ENCODE results near the gene RALGPS2.

Gene RALGPS2

DNA sequence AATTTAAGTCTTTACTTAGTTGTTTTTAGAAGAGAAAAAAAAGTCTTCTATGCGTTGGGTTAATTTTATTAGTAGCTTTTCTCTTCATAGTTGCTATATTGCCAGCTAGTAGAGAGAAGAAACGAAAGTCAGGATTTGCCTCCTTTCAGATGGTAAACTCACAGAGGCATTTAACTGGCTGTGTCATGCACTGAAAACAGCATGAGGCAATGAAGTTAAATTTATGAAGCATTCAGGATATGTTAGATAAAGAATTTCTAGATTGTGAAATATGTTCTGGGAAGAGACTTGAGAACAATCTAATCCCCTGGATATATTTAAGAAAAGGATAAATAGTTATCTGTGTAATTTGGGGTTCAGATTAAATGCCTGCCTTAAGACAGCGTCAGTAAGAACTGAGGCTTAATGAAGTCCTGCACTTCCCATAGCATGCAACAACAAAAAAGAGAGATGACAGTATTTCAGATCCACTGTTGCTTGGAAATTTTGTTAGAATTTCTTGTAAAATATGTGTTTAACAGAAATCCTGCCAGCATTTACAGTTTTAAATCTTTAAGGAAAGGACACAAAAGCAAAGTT lies 144.2 kb downstream of the RALGPS2 start:
- DNase-seq = no peak

DNA sequence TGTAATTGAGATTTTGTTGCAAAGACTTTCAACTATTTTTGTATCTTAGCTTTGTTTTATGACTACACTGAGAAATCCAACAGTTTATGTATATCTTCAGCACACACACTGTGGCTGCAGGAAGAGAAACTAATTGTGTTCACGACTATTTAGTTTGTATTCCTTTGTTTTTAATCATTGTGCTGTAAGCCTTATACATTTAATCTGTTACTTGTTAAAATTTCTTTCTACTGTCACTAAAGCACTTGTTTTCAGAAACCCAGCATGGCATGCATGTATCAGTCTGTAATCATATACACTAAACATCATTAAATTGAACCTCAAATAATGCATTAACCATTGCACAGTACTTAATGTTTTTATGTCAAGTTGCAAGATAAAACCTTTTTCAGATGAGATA lies 145.2 kb downstream of the RALGPS2 start:
- no peak for DNase-seq

DNA sequence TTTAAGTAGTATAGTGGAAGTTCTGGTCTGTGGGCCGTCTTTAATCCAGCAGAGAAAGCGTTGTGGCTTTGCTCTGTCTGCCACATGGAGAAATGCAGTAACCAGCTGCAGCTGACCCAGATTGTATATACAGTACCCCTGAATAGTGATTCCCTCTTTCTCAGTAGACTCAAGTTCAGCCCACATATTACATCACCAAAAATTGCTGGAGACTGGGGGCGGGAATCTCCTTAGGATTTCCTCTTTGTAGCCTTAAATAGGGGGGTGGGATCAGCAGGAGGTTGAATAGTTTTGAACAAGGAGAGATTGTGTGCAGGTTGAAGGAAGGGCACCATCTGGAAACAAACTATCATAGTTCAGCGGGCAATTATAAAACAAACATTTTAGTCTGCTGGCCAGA lies 145.9 kb downstream of the RALGPS2 start, which contains the start of gene ANGPTL1:
Gene ANGPTL1, minus strand, starts transcription at position 134 of the 400 bp plus-strand sequence. CDS start 5,301 bp downstream, outside the sequence.
- DNase-seq = no peak

DNA sequence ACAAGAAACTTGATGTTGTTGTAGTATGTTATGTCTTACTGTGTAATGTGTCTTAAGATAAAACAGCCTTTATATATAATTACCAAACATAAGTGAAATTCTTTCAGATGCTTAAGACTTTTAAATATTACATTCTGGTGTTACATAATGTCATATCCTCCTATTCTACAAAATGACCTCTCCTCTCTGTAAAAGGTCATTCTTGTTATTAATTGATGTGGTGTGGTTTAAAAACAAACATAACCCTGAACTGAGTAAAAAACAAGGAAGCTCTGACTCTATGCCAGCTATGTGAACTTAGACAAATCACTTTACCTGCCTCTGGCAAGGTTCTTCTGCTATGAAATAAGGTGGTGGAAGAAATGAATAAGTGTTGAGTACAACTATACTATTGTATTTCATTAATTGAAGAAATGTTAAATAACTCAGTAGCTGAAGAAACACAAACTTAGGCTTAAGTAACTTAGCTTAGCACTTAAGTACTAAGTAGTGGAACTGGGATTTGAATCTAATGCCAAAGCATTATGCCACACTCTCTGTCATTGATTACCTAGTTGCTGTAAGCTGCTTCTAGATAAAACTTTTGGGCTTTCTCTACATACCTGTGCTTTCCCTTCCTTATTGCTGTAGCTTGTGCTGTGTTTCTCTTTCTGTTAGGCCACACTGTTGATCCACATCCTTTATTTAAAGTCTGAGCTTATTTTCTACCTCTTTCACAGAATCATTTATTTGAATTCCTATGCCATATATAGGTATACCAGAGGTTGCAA lies 146.7 kb downstream of the RALGPS2 start:
- DNase-seq = no peak

DNA sequence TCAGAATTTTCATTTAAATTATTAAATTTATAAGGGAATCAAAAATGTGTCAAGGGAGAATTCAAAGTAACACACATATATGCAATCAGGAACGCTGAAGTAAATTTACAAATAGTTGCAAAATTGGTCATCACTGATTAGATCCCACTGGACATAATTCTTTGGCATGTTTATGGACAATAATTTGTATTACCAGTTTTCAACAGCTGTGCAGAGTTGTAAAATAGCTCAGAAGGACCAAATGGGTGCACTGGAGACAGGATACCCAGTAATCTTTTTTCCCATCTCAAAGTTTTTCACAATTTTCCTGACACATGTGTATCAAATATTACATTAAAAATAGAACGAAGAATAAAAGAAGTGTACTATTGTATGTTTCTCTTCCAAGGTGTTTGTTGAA lies 149.9 kb downstream of the RALGPS2 start:
- no peak for DNase-seq

DNA sequence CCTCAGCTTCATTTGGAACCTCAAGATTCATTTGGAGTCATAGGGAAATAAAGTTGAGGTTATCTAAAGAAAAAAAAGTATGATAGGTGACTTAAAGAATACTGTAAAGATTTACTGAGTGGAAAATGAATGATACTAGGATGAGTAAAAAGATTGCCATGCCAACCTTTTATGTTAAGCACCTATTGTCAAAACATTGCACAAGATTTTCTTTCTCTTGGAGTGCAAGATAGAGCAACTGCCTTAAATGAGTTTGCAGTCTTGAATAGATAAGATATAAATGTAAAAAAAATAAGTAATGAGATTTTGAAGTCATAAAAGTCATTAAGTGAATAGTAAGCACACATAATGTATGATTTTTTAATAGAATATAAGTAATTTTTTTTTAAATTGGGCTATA lies 150.9 kb downstream of the RALGPS2 start:
- no peak for DNase-seq

DNA sequence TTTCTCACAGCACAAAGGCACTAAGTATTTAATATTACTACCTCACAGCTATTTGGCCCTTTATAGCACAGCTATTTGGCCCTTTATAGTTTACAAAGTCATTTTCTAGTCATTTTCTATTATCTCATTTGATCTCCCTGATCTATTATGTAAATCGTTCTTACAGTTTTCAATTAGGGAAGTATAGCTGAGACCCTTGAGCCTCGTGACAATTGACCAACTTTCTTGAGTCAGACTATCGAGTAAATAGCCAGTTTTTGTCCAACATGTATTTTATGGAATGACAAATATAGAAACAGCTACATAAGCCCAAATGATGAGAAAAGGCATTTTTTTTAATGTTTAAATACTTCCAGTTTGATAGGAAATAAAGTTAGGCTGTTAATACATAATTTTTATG lies 152.9 kb downstream of the RALGPS2 start:
- no peak for DNase-seq

DNA sequence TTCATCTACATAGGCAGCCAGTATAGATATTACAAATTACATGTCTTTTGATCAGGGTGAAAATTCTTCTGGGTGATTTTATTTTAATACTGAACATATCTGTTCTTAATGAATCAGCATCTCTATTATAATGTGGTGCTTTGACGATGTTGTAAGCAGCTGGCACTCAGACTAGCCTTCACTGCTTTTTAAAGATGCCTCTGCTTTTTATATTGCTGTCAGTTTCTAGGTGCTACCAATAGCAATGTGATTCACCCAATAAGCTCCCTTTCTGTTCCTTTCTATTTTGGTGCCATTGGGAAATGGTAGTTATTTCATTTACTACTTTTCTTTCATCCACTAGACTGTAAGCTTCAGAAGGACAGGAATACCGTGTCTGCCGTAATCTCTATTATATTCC lies 156.9 kb downstream of the RALGPS2 start:
- DNase-seq = no peak

DNA sequence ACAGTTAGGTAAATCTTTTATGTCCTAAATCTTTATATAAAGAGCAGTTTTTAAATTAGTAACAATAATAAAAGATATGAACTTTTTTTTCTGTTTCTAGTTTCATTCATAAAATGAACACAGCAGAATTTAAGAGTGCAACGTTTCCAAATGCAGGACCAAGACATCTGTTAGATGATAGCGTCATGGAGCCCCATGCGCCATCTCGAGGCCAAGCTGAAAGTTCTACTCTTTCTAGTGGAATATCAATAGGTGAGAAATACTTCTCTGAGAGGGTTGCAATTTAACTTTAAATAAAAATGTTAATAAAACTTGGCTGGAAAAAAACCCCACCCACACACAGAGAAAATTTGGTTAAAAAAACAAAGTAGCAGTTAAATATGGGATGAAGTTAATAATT lies 160.8 kb downstream of the RALGPS2 start:
- DNase-seq = no peak

DNA sequence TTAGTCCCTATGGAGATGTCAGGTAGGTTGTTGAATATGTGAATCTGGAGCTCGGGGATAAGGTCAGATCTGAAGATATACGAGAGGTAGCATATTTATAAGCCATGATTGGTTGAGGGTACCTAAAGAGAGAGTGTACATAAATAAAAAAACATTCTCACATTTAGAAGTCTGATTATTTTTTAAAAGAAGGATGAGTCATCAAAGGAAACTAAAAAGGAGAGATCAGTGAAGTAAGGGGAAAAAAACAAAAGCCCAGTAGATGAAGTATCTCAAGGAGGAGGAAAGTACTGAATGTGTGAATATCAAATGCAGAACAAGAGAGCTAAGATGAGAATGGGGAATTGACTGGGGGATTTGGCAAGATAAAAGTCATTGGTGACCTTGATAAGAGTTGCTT lies 161.5 kb downstream of the RALGPS2 start:
- no peak for DNase-seq

DNA sequence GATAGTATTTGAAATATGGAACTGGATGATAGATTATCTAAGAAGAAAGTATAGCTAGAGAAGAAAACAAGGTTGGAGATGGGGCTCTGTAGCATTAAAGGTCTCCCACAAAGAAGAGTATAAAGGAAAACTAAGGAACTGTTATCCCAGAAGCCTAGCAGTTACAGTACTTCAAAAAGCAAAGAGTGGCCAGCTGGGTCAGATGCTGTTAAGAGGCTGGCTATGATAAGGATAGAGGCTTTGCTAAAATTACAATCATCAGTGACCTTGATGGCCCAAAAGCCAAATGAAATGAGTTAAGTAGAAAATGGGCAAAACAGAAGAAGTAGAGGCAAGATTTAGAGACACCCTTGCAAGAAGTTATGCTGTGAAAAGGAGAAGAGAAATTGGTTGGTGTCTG lies 170.9 kb downstream of the RALGPS2 start:
- DNase-seq = no peak

DNA sequence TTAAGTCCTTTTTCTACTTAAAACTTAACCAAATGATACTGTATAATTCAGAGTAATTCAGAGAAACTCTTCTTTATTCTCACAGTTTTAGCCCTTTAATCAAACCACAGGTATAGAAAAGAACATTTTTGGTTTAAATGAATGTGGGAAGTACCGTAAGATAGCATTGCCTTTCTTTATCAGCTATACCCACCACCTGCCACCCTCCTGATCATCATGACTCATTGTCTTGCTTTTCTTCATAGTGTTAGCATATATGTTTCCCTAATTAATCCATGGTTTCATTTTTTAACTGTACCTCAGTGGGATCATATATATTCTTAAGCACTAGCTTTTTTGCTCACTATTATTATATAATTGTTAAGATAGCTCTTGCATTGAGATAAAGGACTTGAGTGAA lies 173.4 kb downstream of the RALGPS2 start:
- no peak for DNase-seq

DNA sequence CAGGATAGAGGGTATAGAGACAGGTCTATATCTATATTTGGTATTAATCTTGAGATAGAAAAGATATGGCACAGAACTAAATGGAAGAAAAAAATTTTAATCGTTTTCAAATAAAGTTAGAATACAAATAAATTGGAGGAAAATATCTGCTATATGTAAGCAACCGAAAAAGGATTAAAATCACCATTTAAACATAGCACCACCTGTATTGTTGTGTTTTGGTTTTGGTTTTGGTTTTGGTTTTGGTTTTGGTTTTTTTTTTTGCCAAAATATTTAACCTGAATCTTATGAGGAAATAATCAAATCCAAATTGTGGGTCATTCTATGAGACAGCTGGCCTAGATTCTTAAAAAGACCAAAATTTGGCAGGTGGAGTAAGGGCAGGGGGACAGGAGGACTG lies 174.4 kb downstream of the RALGPS2 start:
- no peak for DNase-seq

DNA sequence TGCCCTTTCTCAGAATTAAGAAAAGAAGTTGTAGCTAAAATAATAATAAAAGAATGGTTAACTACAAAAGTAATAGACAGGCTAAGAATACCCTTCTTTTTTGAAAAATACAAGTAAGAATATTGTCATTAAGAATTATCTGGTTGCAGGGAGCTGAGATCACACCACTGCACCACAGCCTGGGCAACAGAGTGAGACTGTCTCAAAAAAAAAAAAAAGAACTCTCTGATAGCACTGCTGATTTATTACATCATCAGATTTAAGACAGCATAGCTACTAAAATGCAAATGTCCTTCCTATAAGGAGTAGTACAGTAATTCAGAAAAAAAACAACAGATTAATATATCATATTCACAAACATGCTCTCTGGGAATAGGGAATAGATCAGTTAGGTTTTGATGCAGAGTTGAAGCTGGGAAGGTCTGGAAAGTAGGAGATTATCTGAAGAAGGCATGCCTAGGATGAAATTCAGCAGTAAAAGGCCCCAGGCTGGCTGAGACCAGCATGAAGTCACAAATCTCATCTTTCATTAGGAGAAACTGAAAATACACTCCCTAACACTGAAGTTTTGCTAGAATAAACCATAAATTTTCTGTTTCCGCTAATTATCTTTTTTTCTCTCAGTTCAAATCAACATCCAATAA lies 176.6 kb downstream of the RALGPS2 start:
- no peak for DNase-seq

DNA sequence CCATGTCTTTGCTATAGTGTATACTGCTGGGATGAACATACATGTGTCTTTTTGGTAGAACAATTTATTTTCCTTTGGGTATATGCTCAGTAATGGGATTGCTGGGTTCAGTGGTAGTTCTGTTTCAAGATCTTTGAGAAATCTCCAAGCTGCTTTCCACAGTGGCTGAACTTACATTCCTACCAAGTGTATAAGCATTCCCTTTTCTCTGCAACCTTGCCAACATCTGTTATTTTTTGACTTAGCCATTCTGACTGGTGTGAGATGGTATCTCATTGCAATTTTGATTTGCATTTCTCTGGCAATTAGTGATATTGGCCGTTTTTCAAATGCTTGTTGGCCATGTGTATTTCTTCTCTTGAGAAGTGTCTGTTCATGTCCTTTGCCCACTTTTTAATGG lies 183.3 kb downstream of the RALGPS2 start:
- no peak for DNase-seq

DNA sequence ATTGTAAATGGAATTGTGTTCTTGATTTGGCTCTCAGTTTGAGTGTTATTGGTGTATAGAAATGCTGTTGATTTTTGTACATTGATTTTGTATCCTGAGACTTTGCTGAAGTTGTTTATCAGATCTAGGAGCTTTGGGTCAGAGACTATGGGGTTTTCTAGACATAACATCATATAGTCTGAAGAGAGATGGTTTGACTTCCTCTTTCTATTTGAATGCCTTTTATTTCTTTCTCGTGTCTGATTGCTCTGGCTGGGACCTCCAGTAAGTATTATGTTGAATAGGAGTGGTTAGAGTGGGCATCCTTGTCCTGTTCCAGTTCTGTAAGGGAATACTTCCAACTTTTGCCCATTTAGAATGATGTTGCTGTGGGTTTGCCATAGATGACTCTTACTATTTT lies 185.0 kb downstream of the RALGPS2 start:
- DNase-seq = no peak

DNA sequence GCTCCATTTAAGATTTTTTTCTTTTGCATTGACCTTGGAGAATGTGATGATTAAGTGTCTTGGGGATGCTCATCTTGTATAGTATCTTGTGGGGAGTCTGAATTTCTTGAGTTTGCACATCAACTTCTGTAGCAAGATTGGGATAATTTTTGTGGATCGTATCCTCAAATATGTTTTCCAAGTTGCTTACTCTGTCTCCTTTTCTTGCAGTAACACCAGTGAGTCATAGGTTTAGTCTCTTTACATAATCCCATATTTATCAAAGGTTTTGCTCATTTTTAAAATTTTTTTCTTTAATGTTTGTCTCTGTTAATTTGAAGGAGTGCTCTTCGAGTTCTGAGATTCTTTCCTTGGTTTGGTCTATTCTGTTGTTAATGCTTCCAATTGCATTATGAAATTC lies 187.6 kb downstream of the RALGPS2 start:
- no peak for DNase-seq

DNA sequence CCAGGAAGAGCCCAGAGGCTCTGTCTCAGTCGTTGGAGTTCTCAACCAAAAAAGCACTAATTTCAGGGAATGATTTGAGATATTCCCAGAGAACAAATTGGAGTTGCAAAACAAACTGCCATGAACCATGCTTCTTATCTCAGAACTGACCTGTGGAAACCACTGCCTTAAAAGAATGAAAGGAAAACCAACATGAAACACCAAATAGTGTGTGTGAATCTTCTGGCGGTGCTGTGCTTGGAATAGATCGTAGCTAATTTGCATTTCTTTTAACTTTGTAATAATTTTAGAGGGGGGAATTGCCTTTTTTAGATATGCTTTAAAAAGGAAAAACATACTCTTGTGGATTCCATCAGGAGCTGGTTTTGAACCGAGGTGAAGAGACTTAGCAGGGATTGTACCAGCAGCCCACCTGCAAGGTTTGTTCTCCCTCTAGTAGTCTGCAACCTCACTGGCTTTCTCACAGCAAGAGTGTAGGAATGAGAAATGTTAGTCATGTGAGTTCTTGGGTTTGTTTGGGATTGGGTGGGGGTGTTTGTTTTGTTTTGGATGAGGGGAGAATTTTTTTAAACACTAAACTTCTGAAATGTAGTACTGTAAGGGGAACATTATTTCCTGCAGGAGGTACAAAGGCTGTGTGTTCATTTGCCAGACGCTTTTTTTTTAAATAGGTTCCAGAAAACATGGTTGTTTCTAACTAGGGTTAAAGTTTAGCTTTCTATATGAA lies 191.6 kb downstream of the RALGPS2 start:
- no peak for DNase-seq

DNA sequence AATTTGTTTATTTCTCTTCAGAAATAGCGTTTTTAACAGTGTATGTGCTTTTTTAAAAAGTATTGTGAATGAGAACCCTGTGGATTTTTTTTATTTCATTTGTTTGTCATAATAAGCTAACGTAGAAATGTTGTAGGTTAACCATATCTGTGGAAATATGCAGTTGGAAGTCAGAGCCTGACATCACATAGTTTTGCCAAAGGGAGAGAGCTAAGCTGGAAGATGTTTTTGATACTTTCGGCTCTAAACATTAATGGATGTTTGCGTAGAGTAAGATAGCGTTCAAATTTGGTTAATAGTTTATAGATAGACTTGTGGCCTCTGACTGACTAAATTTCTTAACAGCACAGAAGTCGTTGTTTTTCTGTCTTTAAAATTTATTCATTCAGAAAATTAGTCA lies 193.3 kb downstream of the RALGPS2 start:
- DNase-seq = no peak

DNA sequence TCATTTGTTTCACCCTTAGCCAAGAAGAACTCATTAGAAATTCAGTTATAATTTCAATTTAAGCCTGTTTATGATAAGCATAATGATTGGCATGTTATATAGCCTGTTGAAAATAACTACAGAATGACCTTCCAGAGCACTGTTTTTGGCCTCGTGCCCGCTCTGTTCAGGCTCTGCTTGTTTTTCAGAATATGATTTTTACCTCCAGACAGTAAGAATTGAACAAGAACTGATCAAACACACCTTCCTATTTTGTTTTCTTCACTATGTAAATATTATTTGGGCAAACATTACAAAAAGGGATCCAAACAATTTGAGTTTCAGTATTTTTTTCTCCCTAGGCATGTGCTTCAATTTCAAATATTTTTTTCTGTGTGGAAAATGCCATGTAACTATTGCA lies 193.9 kb downstream of the RALGPS2 start:
- DNase-seq = no peak

DNA sequence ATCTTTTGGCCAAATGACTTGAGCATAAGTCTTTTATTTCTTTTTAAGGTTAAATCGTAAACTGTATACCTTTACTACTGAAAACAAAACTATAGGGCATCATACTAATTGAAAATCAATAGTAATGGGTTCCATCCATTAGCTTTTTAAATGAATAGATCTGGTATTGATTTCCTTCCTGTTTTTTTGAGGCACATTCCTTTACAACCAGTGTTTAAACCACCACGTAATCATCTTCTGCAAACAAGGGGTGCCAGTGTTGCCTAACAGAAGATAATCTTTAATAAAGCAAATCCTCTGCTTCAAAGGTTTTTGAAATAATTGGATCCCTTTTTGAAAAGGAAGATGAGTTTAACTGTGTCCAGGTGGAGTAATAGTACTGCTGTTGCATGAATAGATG lies 194.5 kb downstream of the RALGPS2 start:
- no peak for DNase-seq

DNA sequence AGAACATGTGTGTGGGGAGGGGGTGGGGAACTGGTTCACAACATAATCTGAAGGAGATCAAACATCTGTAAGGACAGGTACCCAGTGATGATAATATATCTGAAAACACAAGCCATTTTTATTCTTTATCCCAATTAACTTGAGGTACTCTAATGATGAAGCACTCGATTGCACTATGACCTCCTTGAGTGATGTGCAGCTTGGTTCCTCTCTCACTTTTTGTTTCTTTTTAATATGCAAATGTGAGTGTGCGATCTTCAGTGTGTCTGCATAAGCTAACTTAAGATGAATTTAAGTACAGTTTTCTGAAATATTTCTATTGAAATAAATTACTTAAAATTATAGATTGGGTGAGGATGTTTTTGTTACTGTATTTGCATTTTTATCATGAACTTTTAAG lies 196.5 kb downstream of the RALGPS2 start:
- DNase-seq = no peak

DNA sequence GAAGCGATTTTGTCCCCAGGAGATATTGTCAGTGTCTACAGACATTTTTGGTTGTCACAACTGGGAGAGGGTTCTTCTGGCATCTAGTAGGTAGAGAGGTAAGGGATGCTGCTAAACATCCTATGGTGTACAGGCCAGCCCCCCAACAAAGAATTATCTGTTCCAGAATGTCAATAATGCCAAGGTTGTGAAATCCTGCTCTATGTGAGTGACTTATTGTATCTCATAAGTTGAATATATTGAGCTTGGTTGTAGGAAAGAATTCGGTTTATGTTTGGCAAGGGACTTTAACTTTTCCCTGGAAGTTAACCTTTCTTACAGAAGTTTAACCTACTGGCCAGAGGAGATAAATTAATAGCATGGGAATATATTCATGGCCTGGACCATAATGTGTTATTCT lies 198.5 kb downstream of the RALGPS2 start:
- DNase-seq = no peak

DNA sequence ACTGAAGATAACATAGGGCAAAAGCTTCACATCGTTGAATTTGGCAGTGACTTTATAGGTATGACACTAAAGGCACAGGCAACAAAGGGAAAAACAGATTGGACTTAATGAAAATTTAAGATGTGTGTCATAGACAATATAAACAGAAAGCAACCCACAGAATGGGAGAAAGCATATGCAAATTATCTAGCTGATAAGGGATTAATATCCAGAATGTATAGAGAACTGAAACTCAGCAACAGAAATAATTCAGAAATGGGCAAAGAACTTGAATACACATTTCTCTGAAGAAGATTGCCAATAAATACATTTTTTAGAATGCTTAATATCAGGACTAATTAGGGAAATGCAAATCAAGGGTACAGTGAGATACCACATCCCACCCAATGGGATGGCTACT lies 201.0 kb downstream of the RALGPS2 start:
- no peak for DNase-seq
